OCI-LY7 (cell line): ENCODE results near the gene SARM1. TPM values are rescaled to one million over a fixed set of nuclear protein-coding genes. Genes with fewer than 3 reads are reported as not detected.
A peak's percentile ranks its signal among the peaks of the same experiment; 100 is the strongest.

Experiments
- BruUV-seq: library from RNA; stranded (reverse); fragments of 400-500 nt; replicated peaks from 2 replicates; lab custom pipeline; 2021; lab: Mats Ljungman, UMichigan
- CTCF ChIA-PET: fragments of 300-600 bp; sonication (Branson Sonifier 250); formaldehyde crosslinking; loops from one replicate; lab custom pipeline; 2022; ENCODE audit warnings: antibody characterized with exemption; ENCODE audit not compliant: unreplicated experiment; lab: Charles Lee
- POLR2A ChIA-PET: fragments of 300-600 bp; sonication (Branson Sonifier 250); formaldehyde crosslinking; loops from one replicate; lab custom pipeline; 2022; ENCODE audit warnings: antibody characterized with exemption; lab: Charles Lee
- DNase-seq: peaks from one replicate; pipeline ENCODE4 v3.0.0-alpha.2; 2015; ENCODE audit warnings: low spot score
- H2AFZ ChIP-seq: fragments of 200-600 bp; sonication (generic), shearing (Covaris generic); 2 replicates; pipeline ENCODE4 v1.6.1; 2014; ENCODE audit warnings: mild to moderate bottlenecking, antibody characterized with exemption, low read length, moderate library complexity
- H3K27ac ChIP-seq: fragments of 200-600 bp; sonication (generic); 2 replicates; pipeline ENCODE4 v1.5.1; 2014; ENCODE audit warnings: mixed run types, low read depth, mild to moderate bottlenecking, moderate library complexity, low read length, inconsistent platforms; ENCODE audit not compliant: poor library complexity, severe bottlenecking
- H3K36me3 ChIP-seq: fragments of 200-600 bp; sonication (generic); 2 replicates; pipeline ENCODE4 v1.6.1; 2014; ENCODE audit warnings: mild to moderate bottlenecking, antibody characterized with exemption, low read length, moderate library complexity, mixed read lengths; ENCODE audit not compliant: insufficient read depth
- H3K4me1 ChIP-seq: fragments of 200-600 bp; sonication (generic); 2 replicates; pipeline ENCODE4 v1.5.1; 2014; ENCODE audit warnings: mild to moderate bottlenecking, low read length; ENCODE audit not compliant: insufficient read depth, poor library complexity, severe bottlenecking
- H3K4me2 ChIP-seq: fragments of 200-600 bp; sonication (generic); 2 replicates; pipeline ENCODE4 v1.6.1; 2014; ENCODE audit warnings: mild to moderate bottlenecking, low read length
- H3K4me3 ChIP-seq: fragments of 200-600 bp; sonication (generic); 2 replicates; pipeline ENCODE4 v1.5.1; 2014; ENCODE audit warnings: mild to moderate bottlenecking, low read depth, low read length; ENCODE audit not compliant: poor library complexity, severe bottlenecking
- H3K79me2 ChIP-seq: fragments of 200-600 bp; sonication (generic); 2 replicates; pipeline ENCODE4 v1.6.1; 2016; ENCODE audit warnings: low read depth, mild to moderate bottlenecking, low read length, moderate library complexity, mixed read lengths; ENCODE audit not compliant: insufficient read depth
- H3K9me2 ChIP-seq: fragments of 200-600 bp; sonication (generic); 2 replicates; pipeline ENCODE4 v1.6.1; 2016; ENCODE audit warnings: mild to moderate bottlenecking, low read length, mixed read lengths; ENCODE audit not compliant: insufficient read depth
- H3K9me3 ChIP-seq: fragments of 200-600 bp; sonication (generic); 2 replicates; pipeline ENCODE4 v1.6.1; 2014; ENCODE audit warnings: mild to moderate bottlenecking, mixed run types, low read length, mixed read lengths
- H4K20me1 ChIP-seq: fragments of 200-600 bp; sonication (generic); 2 replicates; pipeline ENCODE4 v1.6.1; 2014; ENCODE audit warnings: mild to moderate bottlenecking, antibody characterized with exemption, low read length, moderate library complexity, mixed read lengths; ENCODE audit not compliant: insufficient read depth
- CTCF ChIP-seq: fragments of 200-600 bp; sonication (generic); conservative IDR thresholded peaks from 2 replicates; pipeline ENCODE4 v1.5.1; 2014; ENCODE audit warnings: mild to moderate bottlenecking, antibody characterized with exemption, low read length, moderate library complexity, mixed read lengths
- EZH2phosphoT487 ChIP-seq: fragments of 200-600 bp; sonication (generic); IDR thresholded peaks from 2 replicates; pipeline ENCODE4 v1.6.1; 2018; ENCODE audit warnings: low read depth, borderline replicate concordance, mild to moderate bottlenecking, mixed run types, antibody characterized with exemption, low read length, moderate library complexity, mixed read lengths
- intact Hi-C: fragments of 100-400 bp; cut with micrococcal nuclease; formaldehyde crosslinking; loops from one replicate; pipeline ENCODE4 v1.10.0; 2022; ENCODE audit not compliant: unreplicated experiment
- total RNA-seq, 2 experiments: library from RNA; depleted of rRNA in 1 of 2; stranded (reverse); fragments of >200 nt in 1 of 2; shearing (Covaris generic) in 1 of 2; gene quantifications; 2 replicates each; pipeline ENCODE4 v1.2.3, GENCODE V29; 2014 to 2022

The SARM1 gene
- total RNA-seq, 2 experiments from 2014 or later: 7.5 to 21.3 TPM

DNA sequence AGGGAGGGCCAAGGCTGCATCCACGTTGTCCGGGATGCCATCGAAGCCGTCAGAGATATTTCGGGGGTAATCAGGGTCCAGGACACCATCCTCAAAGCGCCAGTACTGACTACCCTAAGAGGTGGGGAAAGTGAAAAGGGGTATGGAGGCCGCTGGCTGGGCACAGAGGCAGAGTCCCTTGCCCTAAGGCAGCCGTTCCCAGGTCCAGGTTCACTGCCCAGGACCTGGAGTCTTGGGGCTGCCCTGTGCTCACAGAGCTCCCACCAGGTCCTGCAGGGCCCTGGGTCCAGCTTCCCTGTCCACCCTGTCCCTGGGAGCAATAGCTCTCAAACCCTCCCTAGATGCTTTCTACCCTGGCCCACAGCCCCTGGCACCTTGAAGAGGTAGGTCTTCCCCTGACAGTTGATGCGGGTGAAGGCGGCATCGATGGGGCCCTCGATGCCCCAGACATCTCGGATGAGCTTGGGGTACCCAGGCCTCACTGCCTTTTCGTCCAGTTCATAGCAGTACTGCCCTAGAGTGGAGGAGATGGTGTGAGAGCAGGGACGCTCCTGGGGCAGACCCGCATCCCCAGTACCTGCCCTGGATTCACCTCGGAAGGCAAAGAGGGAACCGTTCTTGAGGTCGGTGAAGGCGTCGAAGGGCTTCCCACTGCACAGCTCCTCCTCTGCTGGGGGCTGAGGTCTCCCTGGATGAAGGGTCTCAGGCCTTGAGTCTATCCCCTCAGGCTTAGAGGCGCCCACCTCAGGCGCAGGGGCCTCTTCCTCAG is 2.4 kb upstream of the SARM1 start:
- H3K4me2 ChIP-seq: no peak overlapping the region
- intact Hi-C loops: no loop called here
- POLR2A ChIA-PET: interaction anchor here (2.7 kb wide), 1 partner anchor 12 kb away, joined by 11 read pairs; the partner anchor contains the start of gene POLDIP2
- H3K27ac ChIP-seq: no peak overlapping the region
- no peak overlapping the region for H2AFZ ChIP-seq
- no peaks in the 10 kb centered on the region for H4K20me1 ChIP-seq
- H3K9me2 ChIP-seq: no peaks in the 10 kb centered on the region
- no peaks in the 10 kb centered on the region for H3K79me2 ChIP-seq
- DNase-seq: no peak
- CTCF ChIA-PET: no interaction called here
- H3K36me3 ChIP-seq: no peaks in the 10 kb centered on the region
- no peak overlapping the region for H3K4me3 ChIP-seq
- TF ChIP-seq EZH2phosphoT487: no peak
- no peak for TF ChIP-seq CTCF
- H3K9me3 ChIP-seq: no peaks in the 10 kb centered on the region
- H3K4me1 ChIP-seq: peaks cover 20% of the 10 kb centered on the region
- BruUV-seq: no TSS peak

DNA sequence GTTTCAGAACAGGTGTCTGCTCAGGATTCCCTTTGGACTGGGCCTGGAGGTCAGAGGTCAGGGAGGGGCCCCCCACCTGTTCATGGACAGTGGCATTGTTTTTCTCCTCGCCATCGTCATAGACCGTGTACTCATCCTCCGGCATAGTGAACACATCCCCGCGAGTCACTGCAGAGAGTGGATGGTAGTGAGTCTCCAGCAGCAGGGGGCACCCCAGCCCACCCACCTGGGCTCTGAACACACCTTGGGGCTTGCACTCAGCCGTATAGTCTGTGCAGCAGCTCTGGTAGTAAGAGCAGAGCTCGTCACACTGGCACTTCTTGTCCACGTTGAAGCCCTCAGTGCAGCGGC is 1.8 kb upstream of the SARM1 start:
- DNase-seq: no peak
- H3K4me3 ChIP-seq: no peak overlapping the region
- H3K36me3 ChIP-seq: no peaks in the 10 kb centered on the region
- H3K4me2 ChIP-seq: no peak overlapping the region
- peaks cover 20% of the 10 kb centered on the region for H3K4me1 ChIP-seq
- no peak overlapping the region for H2AFZ ChIP-seq
- intact Hi-C loops: loop anchor here (2.0 kb wide), 1 partner anchor 35 kb away; the partner anchor contains the start of genes IFT20 and TNFAIP1
- H3K9me2 ChIP-seq: no peaks in the 10 kb centered on the region
- H3K9me3 ChIP-seq: no peaks in the 10 kb centered on the region
- TF ChIP-seq EZH2phosphoT487 (no peak), CTCF (peak; percentile 40; the same call in 1 of the 2 replicates)
- CTCF ChIA-PET: no interaction called here
- no peaks in the 10 kb centered on the region for H4K20me1 ChIP-seq
- no TSS peak for BruUV-seq
- no peaks in the 10 kb centered on the region for H3K79me2 ChIP-seq
- H3K27ac ChIP-seq: no peak overlapping the region
- POLR2A ChIA-PET: interaction anchor here (2.7 kb wide), 1 partner anchor 12 kb away, joined by 11 read pairs; the partner anchor contains the start of gene POLDIP2
